CD4-positive, alpha-beta memory T cell (primary cell): ENCODE results near the gene NUDT16L1. TPM values are rescaled to one million over a fixed set of nuclear protein-coding genes. Genes with fewer than 3 reads are reported as not detected.
"Not testable (repeated sequence)": the region's sequence is repeated elsewhere in the genome, so short reads cannot be mapped to it uniquely, and the experiment has no call there.

Experiments
- CTCF ChIA-PET: fragments of 350-600 bp; sonication (Branson Sonifier 250); formaldehyde crosslinking; loops from one replicate; lab custom pipeline; 2021; ENCODE audit warnings: inconsistent platforms; ENCODE audit not compliant: partially characterized antibody; lab: Charles Lee
- POLR2A ChIA-PET: fragments of 350-600 bp; sonication (Branson Sonifier 250); formaldehyde crosslinking; loops from one replicate; lab custom pipeline; 2021; ENCODE audit not compliant: partially characterized antibody; lab: Charles Lee
- DNase-seq, 5 donors: peaks; one replicate each; pipeline versions ENCODE4 v3.0.0 to v3.0.0-alpha.2; 2020 to 2022; ENCODE audit warnings: mixed read lengths in 1 of 5
- H3K27ac ChIP-seq: one replicate; pipeline ENCODE4 v1.7.0; 2013; ENCODE audit warnings: low read depth, low read length
- H3K27me3 ChIP-seq: 2 replicates; pipeline ENCODE4 v1.7.0; 2013; ENCODE audit warnings: mild to moderate bottlenecking, low read length, moderate library complexity; ENCODE audit not compliant: insufficient read depth
- H3K36me3 ChIP-seq: 2 replicates; pipeline ENCODE4 v1.7.0; 2013; ENCODE audit warnings: mild to moderate bottlenecking, low read length, moderate library complexity; ENCODE audit not compliant: insufficient read depth
- H3K4me1 ChIP-seq: 2 replicates; pipeline ENCODE4 v1.7.0; 2013; ENCODE audit warnings: mild to moderate bottlenecking, low read length, moderate library complexity; ENCODE audit not compliant: insufficient read depth
- H3K4me3 ChIP-seq, 2 donors: one replicate each; pipeline ENCODE4 v1.7.0; 2013; ENCODE audit warnings: low read length in 2 of 2, mild to moderate bottlenecking in 1 of 2
- H3K9me3 ChIP-seq, 2 donors: one replicate each; pipeline ENCODE4 v1.7.0; 2013; ENCODE audit warnings: low read length in 2 of 2, control low read depth in 1 of 2; ENCODE audit not compliant: control insufficient read depth in 1 of 2
- H3K27ac Mint-ChIP-seq, 7 donors: one replicate each; pipeline ENCODE4 v1.8.0; 2020 to 2021; ENCODE audit warnings: mixed read lengths in 7 of 7, mild to moderate bottlenecking in 6 of 7, inconsistent platforms in 3 of 7, moderate library complexity in 3 of 7
- H3K27me3 Mint-ChIP-seq, 2 donors: one replicate each; pipeline ENCODE4 v1.8.0; 2020 to 2021; ENCODE audit warnings: mixed read lengths in 2 of 2
- H3K36me3 Mint-ChIP-seq, 2 donors: one replicate each; pipeline ENCODE4 v1.8.0; 2020 to 2021; ENCODE audit warnings: mixed read lengths in 2 of 2, inconsistent platforms in 1 of 2, mild to moderate bottlenecking in 1 of 2
- H3K4me1 Mint-ChIP-seq, 4 donors: one replicate each; pipeline ENCODE4 v1.8.0; 2020 to 2021; ENCODE audit warnings: mixed read lengths in 4 of 4, mild to moderate bottlenecking in 1 of 4
- H3K4me3 Mint-ChIP-seq, 8 donors: one replicate each; pipeline ENCODE4 v1.8.0; 2020 to 2021; ENCODE audit warnings: mixed read lengths in 8 of 8, mild to moderate bottlenecking in 7 of 8, moderate library complexity in 6 of 8, inconsistent platforms in 3 of 8
- H3K9me3 Mint-ChIP-seq, 8 donors: one replicate each; pipeline ENCODE4 v1.8.0; 2020 to 2021; ENCODE audit warnings: mixed read lengths in 8 of 8, mild to moderate bottlenecking in 5 of 8, inconsistent platforms in 3 of 8, moderate library complexity in 1 of 8
- intact Hi-C: fragments of 100-400 bp; cut with micrococcal nuclease; formaldehyde crosslinking; loops from one replicate; pipeline ENCODE4 v1.15.1; 2023
- polyA plus RNA-seq, 2 donors: library from polyadenylated mRNA; unstranded; fragments of 300-500 nt; fragmentation: Illumina TruSeq; gene quantifications; one replicate each; pipeline ENCODE4 v1.2.3, GENCODE V29; 2021
- total RNA-seq, 2 experiments: library from RNA; stranded (reverse); gene quantifications; one replicate each; pipeline ENCODE4 v1.2.3, GENCODE V29; 2021

Gene NUDT16L1
- total RNA-seq: 10 to 100 TPM; 52.4 to 53.7 TPM
- 100 to 1,000 TPM in 1 of 2 donors, 10 to 100 TPM in 1; 80.1 to 125 TPM for polyA plus RNA-seq

DNA sequence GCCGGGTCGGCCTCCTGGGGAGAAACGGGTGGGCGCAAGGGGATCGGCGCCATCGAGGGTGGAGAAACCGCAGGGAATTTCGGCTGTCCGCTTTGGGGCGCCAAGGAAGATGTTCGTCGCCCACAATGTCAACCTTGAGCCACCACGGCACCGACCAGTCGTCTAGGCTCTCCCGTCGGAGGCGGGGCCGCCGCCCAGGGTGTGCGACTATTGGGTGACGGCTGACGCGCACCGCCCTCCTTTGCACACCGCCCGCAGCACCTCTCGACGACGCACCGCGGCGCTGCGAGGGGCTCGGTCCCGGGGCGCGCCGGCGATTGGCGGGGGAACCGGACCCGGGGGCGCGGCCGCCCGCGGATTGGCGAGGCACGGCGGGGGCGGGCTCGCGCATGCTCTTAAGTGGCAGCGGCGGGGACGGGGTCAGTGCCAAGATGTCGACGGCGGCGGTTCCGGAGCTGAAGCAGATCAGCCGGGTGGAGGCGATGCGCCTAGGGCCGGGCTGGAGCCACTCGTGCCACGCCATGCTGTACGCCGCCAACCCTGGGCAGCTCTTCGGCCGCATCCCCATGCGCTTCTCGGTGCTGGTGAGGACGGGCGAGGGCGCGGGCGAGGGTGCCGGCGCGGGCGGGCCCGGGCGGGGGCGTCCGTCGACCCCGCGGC is at the start of gene NUDT16L1:
Gene NUDT16L1 (plus strand): TSS at position 267 of the 660 bp plus-strand sequence. CDS start 165 bp downstream, at position 432.
- peak; percentile 94 to 99 (median 98) for DNase-seq
- intact Hi-C loops: loop anchor here (1.0 to 2.0 kb wide), 7 partner anchors 17 to 342 kb away; partner anchors contain the start of genes ANKS3, DNAAF8, GLYR1 and MGRN1
- no peaks in the 10 kb centered on the region for H3K27me3 ChIP-seq
- H3K27ac ChIP-seq: peak within 1 kb of the TSS; percentile 81
- Mint-ChIP-seq H3K27ac (peak within 1 kb of the TSS; percentile 84 to 93 (median 91)), H3K4me3 (peak within 1 kb of the TSS; percentile 85 to 92 (median 88)), H3K27me3 (no peaks in the 10 kb centered on the region), H3K4me1 (peaks cover 2 to 22% (median 9%) of the 10 kb centered on the region in 4 donors), H3K36me3 (peaks cover 0 to 15% of the 10 kb centered on the region in 2 donors), H3K9me3 (peaks cover 0 to 1% (median 0%) of the 10 kb centered on the region in 8 donors)
- peaks cover 21% of the 10 kb centered on the region for H3K4me1 ChIP-seq
- peaks cover 16% of the 10 kb centered on the region for H3K36me3 ChIP-seq
- ChIA-PET POLR2A (interaction anchor here (0.6 to 6.1 kb wide), 18 partner anchors 11 to 341 kb away, joined by 3 to 40 read pairs (median 8); partner anchors contain the start of genes ANKS3, DNAAF8, GLYR1 and MGRN1), CTCF (interaction anchor here (0.8 to 1.5 kb wide), 3 partner anchors 41 to 77 kb away, joined by 4 read pairs; partner anchors contain the start of genes DNAAF8 and MGRN1)
- H3K9me3 ChIP-seq: no peaks in the 10 kb centered on the region
- H3K4me3 ChIP-seq: peak within 1 kb of the TSS; percentile 61 to 81

DNA sequence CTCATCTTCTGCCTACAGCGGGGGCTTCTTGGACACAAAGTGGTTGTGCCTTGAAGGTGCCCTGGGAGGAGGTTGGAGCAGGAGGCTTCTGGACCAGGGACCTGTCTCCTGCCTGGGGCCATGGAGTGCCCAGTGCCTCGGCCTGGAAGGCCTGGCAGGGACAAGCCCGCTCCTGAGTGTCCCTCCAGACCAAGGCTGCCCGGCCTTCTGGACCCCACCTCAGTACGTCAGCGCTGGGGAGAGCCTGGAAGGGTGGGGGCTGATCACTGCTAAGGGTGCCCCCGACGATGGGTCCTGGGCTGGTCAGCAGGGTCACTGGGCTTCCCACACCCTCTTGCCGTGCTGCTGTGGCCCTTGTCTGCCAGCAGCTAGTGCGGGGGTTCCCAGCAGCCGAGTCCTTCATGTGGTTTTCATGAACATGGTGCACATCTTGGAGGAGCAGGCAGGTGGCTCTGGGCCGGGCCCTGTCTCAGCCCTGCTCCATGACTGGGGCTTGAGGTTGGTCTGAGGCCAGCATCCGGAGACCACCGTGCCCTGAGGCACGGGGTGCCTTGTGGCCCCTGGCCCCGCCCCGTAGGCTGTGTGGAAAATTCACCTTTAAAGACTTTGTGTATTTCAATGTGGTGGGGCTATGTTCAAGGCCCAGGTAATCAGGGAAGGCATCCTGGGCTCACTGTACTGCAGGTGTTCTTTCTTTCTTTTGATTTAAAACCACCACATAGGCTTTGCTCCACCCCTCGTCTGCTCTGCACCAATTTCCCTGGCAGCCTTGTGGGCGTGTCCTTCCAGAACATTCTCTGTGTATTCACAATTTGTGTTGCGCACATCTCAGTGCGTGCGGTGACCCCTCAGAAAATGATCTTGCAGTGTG is 46.4 kb upstream of the NUDT16L1 start:
- no peak overlapping the region for H3K27ac ChIP-seq
- Mint-ChIP-seq H3K36me3 (peaks cover 10 to 34% of the 10 kb centered on the region in 2 donors), H3K27ac (peak overlapping the region in 5 of 7 donors; percentile 25 to 82 (median 53)), H3K4me3 (no peak overlapping the region), H3K4me1 (peaks cover 14 to 35% (median 20%) of the 10 kb centered on the region in 4 donors), H3K9me3 (no peaks in the 10 kb centered on the region), H3K27me3 (no peaks in the 10 kb centered on the region)
- H3K27me3 ChIP-seq: no peaks in the 10 kb centered on the region
- no peak for DNase-seq
- POLR2A ChIA-PET: interaction anchor here (0.6 kb wide), 1 partner anchor 13 kb away, joined by 3 read pairs; no protein-coding TSS in a partner anchor
- intact Hi-C loops: no loop called here
- H3K4me1 ChIP-seq: peaks cover 22% of the 10 kb centered on the region
- no peak overlapping the region for H3K4me3 ChIP-seq
- CTCF ChIA-PET: no interaction called here
- peaks cover 3% of the 10 kb centered on the region for H3K36me3 ChIP-seq
- H3K9me3 ChIP-seq: no peaks in the 10 kb centered on the region

DNA sequence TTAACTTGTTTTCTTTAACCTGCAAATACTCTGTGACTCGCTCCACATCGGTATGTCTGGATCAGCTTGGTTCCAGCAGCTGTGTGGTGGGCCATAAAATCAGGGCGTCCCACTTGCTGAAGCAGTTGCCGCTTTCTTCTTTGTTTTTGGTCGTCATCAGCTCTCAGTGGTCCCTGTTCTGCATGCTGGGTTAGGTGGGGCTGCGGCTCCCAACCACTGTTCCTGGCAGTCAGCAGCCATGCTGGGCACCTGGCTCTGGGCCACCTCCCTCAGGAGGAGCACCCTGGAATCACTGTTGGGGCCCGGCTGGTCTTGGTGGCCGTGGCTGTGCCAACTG is 45.8 kb upstream of the NUDT16L1 start:
- Histone ChIP-seq H3K27me3 (no peaks in the 10 kb centered on the region), H3K36me3 (peaks cover 4% of the 10 kb centered on the region), H3K9me3 (no peaks in the 10 kb centered on the region), H3K4me1 (peaks cover 22% of the 10 kb centered on the region), H3K4me3 (no peak overlapping the region), H3K27ac (no peak overlapping the region)
- intact Hi-C loops: no loop called here
- CTCF ChIA-PET: no interaction called here
- no peak for DNase-seq
- no peaks in the 10 kb centered on the region for H3K27me3 Mint-ChIP-seq
- peak overlapping the region in 5 of 7 donors; percentile 41 to 82 (median 53) for H3K27ac Mint-ChIP-seq
- H3K36me3 Mint-ChIP-seq: peaks cover 10 to 34% of the 10 kb centered on the region in 2 donors
- H3K9me3 Mint-ChIP-seq: no peaks in the 10 kb centered on the region
- peaks cover 14 to 35% (median 20%) of the 10 kb centered on the region in 4 donors for H3K4me1 Mint-ChIP-seq
- POLR2A ChIA-PET: no interaction called here
- H3K4me3 Mint-ChIP-seq: no peak overlapping the region

DNA sequence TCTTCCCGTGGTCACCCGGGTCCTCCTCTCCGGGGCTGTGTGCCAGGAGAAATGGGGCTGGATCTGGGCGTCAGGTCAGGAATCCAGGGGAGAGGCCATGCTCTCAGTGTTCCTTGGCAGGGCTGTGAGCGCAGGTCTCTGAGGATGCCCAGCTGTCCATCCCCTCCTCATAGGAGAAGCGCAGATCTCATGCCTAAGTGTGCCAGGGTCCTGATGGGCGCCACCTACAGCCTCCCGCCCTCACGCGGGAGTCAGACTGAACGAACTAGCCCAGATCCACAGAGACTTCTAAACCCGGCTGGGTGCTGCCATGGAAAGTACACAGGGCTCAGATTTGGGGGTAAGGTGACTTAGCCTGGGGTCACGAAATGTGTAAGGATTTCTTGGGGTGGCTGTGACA is 44.4 kb upstream of the NUDT16L1 start:
- Mint-ChIP-seq H3K9me3 (no peaks in the 10 kb centered on the region), H3K4me3 (no peak overlapping the region), H3K27me3 (no peaks in the 10 kb centered on the region), H3K4me1 (peaks cover 14 to 35% (median 20%) of the 10 kb centered on the region in 4 donors), H3K36me3 (peaks cover 14 to 39% of the 10 kb centered on the region in 2 donors), H3K27ac (peak overlapping the region in 5 of 7 donors; percentile 1 to 91 (median 76))
- POLR2A ChIA-PET: no interaction called here
- Histone ChIP-seq H3K36me3 (peaks cover 4% of the 10 kb centered on the region), H3K27me3 (no peaks in the 10 kb centered on the region), H3K27ac (no peak overlapping the region), H3K4me3 (no peak overlapping the region), H3K4me1 (peaks cover 22% of the 10 kb centered on the region), H3K9me3 (no peaks in the 10 kb centered on the region)
- CTCF ChIA-PET: interaction anchor here (1.5 to 2.7 kb wide), 6 partner anchors 11 to 27 kb away, joined by 3 to 13 read pairs (median 7); partner anchors contain the start of gene MGRN1
- intact Hi-C loops: no loop called here
- no peak for DNase-seq

DNA sequence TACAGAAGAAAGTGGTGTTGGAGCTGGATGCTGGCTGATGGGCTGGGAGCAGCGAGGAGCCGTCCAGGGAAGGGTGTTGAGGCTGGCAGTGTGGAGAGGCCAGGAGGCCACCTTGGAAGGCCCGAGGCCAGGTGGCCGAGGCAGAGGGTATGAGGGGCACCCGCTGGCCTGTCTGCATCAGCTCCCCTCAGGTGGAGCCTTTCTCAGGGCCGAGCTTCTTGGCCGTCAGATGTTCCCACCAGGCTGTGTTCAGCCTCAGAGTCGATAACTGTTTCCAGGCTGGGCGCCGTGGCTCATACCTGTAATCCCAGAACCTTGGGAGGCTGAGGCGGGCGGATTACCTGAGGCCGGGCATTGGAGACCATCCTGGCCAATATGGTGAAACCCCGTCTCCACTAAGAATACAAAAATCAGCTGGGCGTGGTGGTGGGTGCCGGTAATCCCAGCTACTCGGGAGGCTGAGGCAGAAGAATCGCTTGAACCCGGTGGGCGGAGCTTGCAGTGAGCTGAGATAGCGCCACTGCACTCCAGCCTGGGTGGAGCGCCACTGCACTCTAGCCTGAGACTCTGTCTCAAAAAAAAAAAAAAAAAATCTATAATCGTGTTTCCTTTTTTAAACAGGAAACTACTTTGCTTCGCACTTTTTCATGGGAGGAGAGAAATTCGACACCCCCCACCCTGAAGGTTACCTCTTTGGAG is 43.5 kb upstream of the NUDT16L1 start:
- H3K36me3 Mint-ChIP-seq: peaks cover 14 to 46% of the 10 kb centered on the region in 2 donors
- H3K9me3 Mint-ChIP-seq: no peaks in the 10 kb centered on the region
- intact Hi-C loops: no loop called here
- Histone ChIP-seq H3K36me3 (peaks cover 4% of the 10 kb centered on the region), H3K9me3 (no peaks in the 10 kb centered on the region), H3K4me3 (no peak overlapping the region), H3K27ac (no peak overlapping the region), H3K27me3 (no peaks in the 10 kb centered on the region), H3K4me1 (peaks cover 22% of the 10 kb centered on the region)
- ChIA-PET POLR2A (interaction anchor here (0.5 to 1.5 kb wide), 3 partner anchors 14 to 34 kb away, joined by 3 to 8 read pairs (median 3); no protein-coding TSS in a partner anchor), CTCF (interaction anchor here (0.9 to 2.7 kb wide), 14 partner anchors 8 to 118 kb away, joined by 3 to 13 read pairs (median 4); partner anchors contain the start of gene MGRN1)
- DNase-seq: peak in 1 of 5 donors; percentile 9
- H3K4me3 Mint-ChIP-seq: peak overlapping the region in 1 of 8 donors; percentile 13
- H3K4me1 Mint-ChIP-seq: peaks cover 14 to 35% (median 19%) of the 10 kb centered on the region in 4 donors
- H3K27ac Mint-ChIP-seq: peak overlapping the region in 6 of 7 donors; percentile 67 to 91 (median 84)
- H3K27me3 Mint-ChIP-seq: no peaks in the 10 kb centered on the region

DNA sequence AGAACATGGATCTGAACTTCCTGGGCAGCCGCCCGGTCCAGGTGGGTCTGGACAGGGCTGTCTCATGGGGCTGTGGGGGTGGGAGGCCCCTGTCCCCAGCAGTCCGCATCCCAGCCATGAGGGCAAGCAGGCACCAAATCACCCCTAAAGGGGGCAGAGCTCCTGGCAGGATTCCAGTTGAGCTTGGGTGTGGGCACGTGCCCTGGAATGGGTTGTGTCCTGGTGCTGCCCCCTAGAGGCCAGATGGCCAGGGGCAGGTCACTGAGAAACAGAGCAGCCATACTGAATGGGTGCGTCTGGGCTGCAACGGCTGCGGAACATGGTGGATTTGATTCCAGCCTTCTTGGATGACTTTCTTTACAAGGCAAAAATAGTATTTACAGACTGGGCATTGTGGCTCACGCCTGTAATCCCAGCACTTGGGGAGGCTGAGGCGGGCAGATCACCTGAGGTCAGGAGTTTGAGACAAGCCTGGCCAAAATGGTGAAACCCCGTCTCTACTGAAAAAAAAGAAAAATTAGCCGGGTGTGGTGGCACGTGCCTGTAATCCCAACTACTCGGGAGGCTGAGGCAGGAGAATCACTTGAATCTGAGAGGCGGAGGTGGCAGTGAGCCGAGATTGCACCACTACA is 42.8 kb upstream of the NUDT16L1 start:
- CTCF ChIA-PET: interaction anchor here (0.9 to 2.7 kb wide), 14 partner anchors 9 to 118 kb away, joined by 3 to 13 read pairs (median 4); partner anchors contain the start of gene MGRN1
- H3K27me3 Mint-ChIP-seq, H3K9me3 Mint-ChIP-seq, H3K27ac ChIP-seq, H3K27me3 ChIP-seq, intact Hi-C loops, H3K4me3 Mint-ChIP-seq, H3K4me3 ChIP-seq, H3K9me3 ChIP-seq: not testable (repeated sequence)
- DNase-seq: peak; percentile 71 to 75 (median 73)
- Mint-ChIP-seq H3K4me1 (peaks cover 11 to 30% (median 15%) of the 10 kb centered on the region in 4 donors), H3K27ac (peak overlapping the region in 6 of 7 donors; percentile 42 to 82 (median 64)), H3K36me3 (peaks cover 14 to 47% of the 10 kb centered on the region in 2 donors)
- Histone ChIP-seq H3K4me1 (peaks cover 22% of the 10 kb centered on the region), H3K36me3 (peaks cover 11% of the 10 kb centered on the region)
- POLR2A ChIA-PET: interaction anchor here (0.5 to 1.5 kb wide), 4 partner anchors 13 to 34 kb away, joined by 3 to 8 read pairs (median 4); no protein-coding TSS in a partner anchor
